Right hindlimb (tissue), 1 donor: ENCODE results near the gene COBLL1.

Experiments used
- DNase-seq: peaks from one replicate; pipeline ENCODE4 v3.0.0-alpha.2; 2018

COBLL1 gene

GRCh38 chr2:164667566-164667965 lies 174.1 kb downstream of the COBLL1 start:
- DNase-seq, result no peak

GRCh38 chr2:164664070-164664469 lies 177.6 kb downstream of the COBLL1 start:
- no peak for DNase-seq

GRCh38 chr2:164662868-164663631 lies 178.6 kb downstream of the COBLL1 start:
- no peak for DNase-seq

GRCh38 chr2:164662066-164662465 lies 179.6 kb downstream of the COBLL1 start:
- DNase-seq, result no peak

GRCh38 chr2:164661349-164661748 lies 180.3 kb downstream of the COBLL1 start:
- DNase-seq, result no peak

GRCh38 chr2:164657129-164657528 lies 184.5 kb downstream of the COBLL1 start:
- DNase-seq, result no peak

- no peak for DNase-seq
These were observed 185.9 kb downstream of the COBLL1 start for GRCh38 chr2:164655750-164656149.

GRCh38 chr2:164655336-164655735 lies 186.3 kb downstream of the COBLL1 start:
- DNase-seq, result no peak

- DNase-seq, result no peak
These were observed 190.3 kb downstream of the COBLL1 start for GRCh38 chr2:164651361-164651760.

GRCh38 chr2:164644036-164644700 lies 197.5 kb downstream of the COBLL1 start:
- peak; percentile 21 for DNase-seq

- no peak for DNase-seq
These were observed 198.6 kb downstream of the COBLL1 start for GRCh38 chr2:164642946-164643555.

- DNase-seq, result no peak
These were observed 199.4 kb downstream of the COBLL1 start for GRCh38 chr2:164642268-164642667.
